Thoracic aorta (tissue), 2 donors: ENCODE results near the gene TANK. TPM values are rescaled to one million over a fixed set of nuclear protein-coding genes. Genes with fewer than 3 reads are reported as not detected.

Experiments used
- ATAC-seq: fragments of 150-250 bp; one replicate; pipeline ENCODE4 v1.8.0; 2017; ENCODE audit warnings: low read depth; ENCODE audit not compliant: insufficient number of reproducible peaks, low FRiP score
- DNase-seq: peaks from one replicate; pipeline ENCODE4 v3.0.0-alpha.2; 2020; ENCODE audit warnings: low spot score
- H3K27ac ChIP-seq, 2 donors: fragments of 200-600 bp; sonication (generic); 1 replicate in 1 of 2; 2 replicates in 1 of 2; pipeline ENCODE4 v1.5.1; 2016; ENCODE audit warnings: mild to moderate bottlenecking in 2 of 2, moderate library complexity in 2 of 2
- H3K27me3 ChIP-seq: fragments of 200-600 bp; sonication (generic); replicated peaks from 2 replicates; pipeline ENCODE4 v1.6.0; 2016; ENCODE audit warnings: mild to moderate bottlenecking; ENCODE audit not compliant: insufficient read depth
- H3K36me3 ChIP-seq: fragments of 200-600 bp; sonication (generic); one replicate; pipeline ENCODE4 v1.5.1; 2016
- H3K4me1 ChIP-seq, 2 donors: fragments of 200-600 bp; sonication (generic); 1 replicate in 1 of 2; 2 replicates in 1 of 2; pipeline versions ENCODE4 v1.5.1 to v1.6.0; 2016; ENCODE audit warnings: low read depth in 2 of 2, mild to moderate bottlenecking in 1 of 2; ENCODE audit not compliant: control insufficient read depth in 1 of 2
- H3K4me3 ChIP-seq: fragments of 200-600 bp; sonication (generic); 2 replicates; pipeline ENCODE4 v1.5.1; 2016; ENCODE audit warnings: mild to moderate bottlenecking
- H3K9me3 ChIP-seq: fragments of 200-600 bp; sonication (generic); 2 replicates; pipeline ENCODE4 v1.5.1; 2016
- total RNA-seq, 2 donors: library from RNA; depleted of rRNA; stranded (reverse); fragments of >200 nt; gene quantifications; one replicate each; pipeline versions ENCODE4 v1.1.0 to v1.2.3, GENCODE V29; 2016
- TF ChIP-seq, protein P1 (sequence below): fragments of 200-600 bp; sonication (generic); IDR thresholded peaks from one replicate; pipeline ENCODE4 v1.5.1; 2019; ENCODE audit warnings: antibody characterized with exemption

The TANK gene
- total RNA-seq, 2 donors from 2014 or later, result 59.2 to 86.8 TPM

DNA sequence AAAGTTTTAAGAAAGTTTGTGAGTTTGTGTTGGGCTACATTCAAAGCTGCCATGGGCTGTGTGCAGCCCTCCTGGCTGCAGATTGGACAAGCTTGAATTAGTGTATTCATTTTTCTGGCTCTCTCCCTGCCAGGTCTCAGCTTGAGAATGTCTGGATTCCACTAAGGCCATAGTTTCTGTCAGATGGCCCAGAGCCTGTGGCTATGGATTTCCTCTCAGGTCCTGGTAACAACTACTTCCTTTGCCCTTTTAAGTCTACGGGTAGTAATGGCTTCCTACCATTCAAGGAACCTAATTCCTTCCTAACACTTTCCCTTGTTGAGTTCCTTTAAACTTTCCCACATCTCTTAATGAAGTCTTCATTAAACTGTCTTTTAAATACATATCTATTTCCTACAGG, 123.7 kb downstream of the TANK start:
- TF ChIP-seq, protein P1, sequence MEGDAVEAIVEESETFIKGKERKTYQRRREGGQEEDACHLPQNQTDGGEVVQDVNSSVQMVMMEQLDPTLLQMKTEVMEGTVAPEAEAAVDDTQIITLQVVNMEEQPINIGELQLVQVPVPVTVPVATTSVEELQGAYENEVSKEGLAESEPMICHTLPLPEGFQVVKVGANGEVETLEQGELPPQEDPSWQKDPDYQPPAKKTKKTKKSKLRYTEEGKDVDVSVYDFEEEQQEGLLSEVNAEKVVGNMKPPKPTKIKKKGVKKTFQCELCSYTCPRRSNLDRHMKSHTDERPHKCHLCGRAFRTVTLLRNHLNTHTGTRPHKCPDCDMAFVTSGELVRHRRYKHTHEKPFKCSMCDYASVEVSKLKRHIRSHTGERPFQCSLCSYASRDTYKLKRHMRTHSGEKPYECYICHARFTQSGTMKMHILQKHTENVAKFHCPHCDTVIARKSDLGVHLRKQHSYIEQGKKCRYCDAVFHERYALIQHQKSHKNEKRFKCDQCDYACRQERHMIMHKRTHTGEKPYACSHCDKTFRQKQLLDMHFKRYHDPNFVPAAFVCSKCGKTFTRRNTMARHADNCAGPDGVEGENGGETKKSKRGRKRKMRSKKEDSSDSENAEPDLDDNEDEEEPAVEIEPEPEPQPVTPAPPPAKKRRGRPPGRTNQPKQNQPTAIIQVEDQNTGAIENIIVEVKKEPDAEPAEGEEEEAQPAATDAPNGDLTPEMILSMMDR, result no peak
- H3K27ac ChIP-seq, result no peak overlapping the region
- DNase-seq (no peak), ATAC-seq (no peak)
- no peaks in the 10 kb centered on the region for H3K9me3 ChIP-seq
- H3K27me3 ChIP-seq, result no peaks in the 10 kb centered on the region
- no peaks in the 10 kb centered on the region for H3K4me1 ChIP-seq
- no peaks in the 10 kb centered on the region for H3K36me3 ChIP-seq
- no peak overlapping the region for H3K4me3 ChIP-seq

Other genes with a start within 250 kb of the TANK start
- 10 to 100 TPM; 25.2 to 59.5 TPM for gene PSMD14, start 148.0 kb downstream of the TANK start, total RNA-seq